Activated naive CD4-positive, alpha-beta T cell treated with anti-CD3 and anti-CD28 coated beads, Interleukin-2, amount 50 U/mL, for 24 hours (primary cell): ENCODE results near the gene MYADM.
"Not testable (repeated sequence)": the region's sequence is repeated elsewhere in the genome, so short reads cannot be mapped to it uniquely, and the experiment has no call there.

ENCODE experiments used
- H3K27ac Mint-ChIP-seq: one replicate; pipeline ENCODE4 v1.8.0; 2021; ENCODE audit warnings: mild to moderate bottlenecking, mixed read lengths
- H3K27me3 Mint-ChIP-seq: one replicate; pipeline ENCODE4 v1.8.0; 2021; ENCODE audit warnings: mixed read lengths
- H3K36me3 Mint-ChIP-seq: one replicate; pipeline ENCODE4 v1.8.0; 2021; ENCODE audit warnings: mixed read lengths
- H3K4me1 Mint-ChIP-seq: one replicate; pipeline ENCODE4 v1.8.0; 2021; ENCODE audit warnings: mixed read lengths
- H3K4me3 Mint-ChIP-seq: one replicate; pipeline ENCODE4 v1.8.0; 2021; ENCODE audit warnings: mild to moderate bottlenecking, mixed read lengths
- H3K9me3 Mint-ChIP-seq: one replicate; pipeline ENCODE4 v1.8.0; 2021; ENCODE audit warnings: mixed read lengths

Gene MYADM, protein sequence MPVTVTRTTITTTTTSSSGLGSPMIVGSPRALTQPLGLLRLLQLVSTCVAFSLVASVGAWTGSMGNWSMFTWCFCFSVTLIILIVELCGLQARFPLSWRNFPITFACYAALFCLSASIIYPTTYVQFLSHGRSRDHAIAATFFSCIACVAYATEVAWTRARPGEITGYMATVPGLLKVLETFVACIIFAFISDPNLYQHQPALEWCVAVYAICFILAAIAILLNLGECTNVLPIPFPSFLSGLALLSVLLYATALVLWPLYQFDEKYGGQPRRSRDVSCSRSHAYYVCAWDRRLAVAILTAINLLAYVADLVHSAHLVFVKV

GRCh38 chr19:53867225-53868090, at the start of gene MYADM:
TSS of gene MYADM (plus strand) at chr19:53867883. CDS start at chr19:53873530, 5,647 bp downstream.
- Mint-ChIP-seq H3K27ac (peak within 1 kb of the TSS; percentile 90), H3K36me3 (peaks cover 4% of the 10 kb centered on the region), H3K27me3 (no peaks in the 10 kb centered on the region), H3K4me1 (peaks cover 44% of the 10 kb centered on the region), H3K9me3 (no peaks in the 10 kb centered on the region), H3K4me3 (peak within 1 kb of the TSS; percentile 96)

DNA sequence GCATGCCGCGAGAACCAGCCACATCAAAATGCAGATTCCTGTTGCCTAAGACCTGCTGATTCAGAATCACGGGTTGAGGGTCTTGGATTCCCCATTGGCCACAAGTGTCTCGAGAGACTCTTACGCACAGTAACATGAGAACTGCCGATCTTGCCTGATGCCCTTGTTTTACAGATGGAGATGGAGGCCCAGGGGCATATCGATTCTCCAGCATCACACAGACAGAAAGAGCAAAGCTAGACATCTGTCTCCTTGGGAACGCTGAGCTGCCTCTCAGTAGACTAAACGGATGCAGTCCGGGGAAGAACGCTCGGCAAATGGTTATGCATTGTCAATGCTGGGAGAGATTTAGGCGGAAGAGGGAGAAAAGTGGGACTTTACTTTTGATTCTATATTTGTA, 48.9 kb upstream of the MYADM start:
- Mint-ChIP-seq H3K27ac (no peak overlapping the region), H3K4me1 (no peaks in the 10 kb centered on the region), H3K27me3 (peaks cover 11% of the 10 kb centered on the region), H3K4me3 (no peak overlapping the region), H3K36me3 (no peaks in the 10 kb centered on the region), H3K9me3 (no peaks in the 10 kb centered on the region)

- Mint-ChIP-seq H3K9me3 (no peaks in the 10 kb centered on the region), H3K36me3 (no peaks in the 10 kb centered on the region), H3K4me3 (no peak overlapping the region), H3K27me3 (peaks cover 14% of the 10 kb centered on the region), H3K27ac (no peak overlapping the region), H3K4me1 (no peaks in the 10 kb centered on the region)
These were observed 47.8 kb upstream of the MYADM start for GRCh38 chr19:53819861-53820260.

GRCh38 chr19:53823380-53824120, 44.1 kb upstream of the MYADM start:
- H3K4me1 Mint-ChIP-seq = peaks cover 1% of the 10 kb centered on the region
- H3K27me3 Mint-ChIP-seq = peaks cover 18% of the 10 kb centered on the region
- H3K36me3 Mint-ChIP-seq = no peaks in the 10 kb centered on the region
- H3K27ac Mint-ChIP-seq = no peak overlapping the region
- H3K9me3 Mint-ChIP-seq = no peaks in the 10 kb centered on the region
- H3K4me3 Mint-ChIP-seq = no peak overlapping the region

DNA sequence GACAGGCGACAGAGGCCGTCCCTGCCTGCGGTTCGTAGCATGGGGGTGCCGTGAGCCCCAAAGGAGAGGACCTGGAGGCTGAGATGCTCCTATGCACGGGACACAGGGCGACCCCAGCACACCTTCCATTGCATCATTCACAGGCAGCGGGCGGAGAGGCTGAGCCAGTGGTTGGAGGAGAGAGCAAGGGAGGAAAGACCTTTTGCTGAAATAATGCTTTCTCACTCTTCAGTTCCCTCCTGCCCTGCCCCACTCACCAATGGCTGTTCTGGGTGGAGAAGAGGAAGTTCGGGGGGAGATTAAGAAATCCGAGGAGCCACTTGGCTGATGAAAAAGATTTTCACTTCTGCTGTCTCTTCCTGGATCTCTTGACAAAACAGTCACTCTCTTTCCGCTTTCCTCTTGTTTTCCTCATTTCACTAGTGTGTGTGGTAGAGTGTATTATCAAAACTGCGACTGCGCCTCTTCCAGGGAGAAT, 43.5 kb upstream of the MYADM start, which contains the start of gene NLRP12:
NLRP12 (minus strand) TSS at position 181 of the 478 bp plus-strand sequence; CDS start at position 41, 140 bp downstream.
- H3K4me3 Mint-ChIP-seq = no peak within 1 kb of the TSS
- peaks cover 3% of the 10 kb centered on the region for H3K4me1 Mint-ChIP-seq
- no peak within 1 kb of the TSS for H3K27ac Mint-ChIP-seq
- H3K27me3 Mint-ChIP-seq = peaks cover 20% of the 10 kb centered on the region
- H3K36me3 Mint-ChIP-seq = no peaks in the 10 kb centered on the region
- H3K9me3 Mint-ChIP-seq = no peaks in the 10 kb centered on the region

- no peak overlapping the region for H3K4me3 Mint-ChIP-seq
- H3K36me3 Mint-ChIP-seq = no peaks in the 10 kb centered on the region
- H3K27ac Mint-ChIP-seq = no peak overlapping the region
- peaks cover 22% of the 10 kb centered on the region for H3K27me3 Mint-ChIP-seq
- H3K4me1 Mint-ChIP-seq = peaks cover 3% of the 10 kb centered on the region
- no peaks in the 10 kb centered on the region for H3K9me3 Mint-ChIP-seq
These were observed 40.8 kb upstream of the MYADM start for GRCh38 chr19:53826876-53827275.

DNA sequence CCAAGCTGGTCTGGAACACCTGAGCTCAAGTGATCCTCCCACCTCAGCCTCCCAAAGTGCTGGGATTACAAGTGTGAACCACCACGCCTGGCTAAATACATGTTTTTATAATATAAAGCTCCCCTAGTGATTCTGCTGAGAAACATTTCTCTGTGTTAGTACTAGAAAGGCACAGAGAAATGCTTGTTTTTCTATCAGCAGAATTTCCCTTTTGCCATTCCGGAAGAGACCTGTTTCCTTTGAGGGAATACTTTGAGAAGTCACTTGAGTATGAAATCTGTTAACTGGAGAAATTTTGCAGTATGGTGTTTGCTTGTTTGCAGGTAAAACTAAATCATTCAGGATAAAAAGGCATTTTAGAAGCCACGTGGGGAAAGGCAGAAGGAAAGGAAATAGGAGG, 39.2 kb upstream of the MYADM start:
- H3K9me3 Mint-ChIP-seq = no peaks in the 10 kb centered on the region
- H3K27ac Mint-ChIP-seq = no peak overlapping the region
- no peaks in the 10 kb centered on the region for H3K36me3 Mint-ChIP-seq
- H3K27me3 Mint-ChIP-seq = peaks cover 33% of the 10 kb centered on the region
- no peak overlapping the region for H3K4me3 Mint-ChIP-seq
- H3K4me1 Mint-ChIP-seq = peaks cover 3% of the 10 kb centered on the region

DNA sequence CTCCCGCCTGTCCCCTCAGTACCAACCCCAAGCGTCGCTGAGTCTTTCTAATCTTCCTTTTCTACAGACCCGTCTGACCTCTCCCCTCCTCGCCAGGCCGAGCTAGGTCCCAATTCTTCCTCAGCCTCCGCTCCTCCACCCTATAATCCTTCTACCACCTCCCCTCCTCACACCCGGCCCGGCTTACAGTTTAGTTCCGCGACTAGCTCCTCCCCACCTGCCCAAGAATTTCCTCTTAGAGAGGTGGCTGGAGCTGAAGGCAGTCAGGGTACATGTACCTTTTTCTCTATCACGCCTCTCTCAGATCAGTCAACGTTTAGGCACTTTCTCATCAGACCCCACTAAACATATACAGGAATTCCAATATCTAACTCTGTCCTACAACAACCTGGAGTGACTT, 34.8 kb upstream of the MYADM start:
- H3K36me3 Mint-ChIP-seq, H3K27ac Mint-ChIP-seq, H3K4me3 Mint-ChIP-seq, H3K9me3 Mint-ChIP-seq, H3K4me1 Mint-ChIP-seq: not testable (repeated sequence)
- H3K27me3 Mint-ChIP-seq = peaks cover 31% of the 10 kb centered on the region

- not testable (repeated sequence) for H3K27ac Mint-ChIP-seq, H3K4me3 Mint-ChIP-seq, H3K9me3 Mint-ChIP-seq, H3K36me3 Mint-ChIP-seq, H3K4me1 Mint-ChIP-seq
- H3K27me3 Mint-ChIP-seq = peaks cover 12% of the 10 kb centered on the region
These were observed 29.2 kb upstream of the MYADM start for GRCh38 chr19:53838446-53838845.

- H3K27me3 Mint-ChIP-seq, H3K27ac Mint-ChIP-seq, H3K4me1 Mint-ChIP-seq, H3K9me3 Mint-ChIP-seq, H3K4me3 Mint-ChIP-seq, H3K36me3 Mint-ChIP-seq: not testable (repeated sequence)
These were observed 27.4 kb upstream of the MYADM start for GRCh38 chr19:53840241-53840640.

DNA sequence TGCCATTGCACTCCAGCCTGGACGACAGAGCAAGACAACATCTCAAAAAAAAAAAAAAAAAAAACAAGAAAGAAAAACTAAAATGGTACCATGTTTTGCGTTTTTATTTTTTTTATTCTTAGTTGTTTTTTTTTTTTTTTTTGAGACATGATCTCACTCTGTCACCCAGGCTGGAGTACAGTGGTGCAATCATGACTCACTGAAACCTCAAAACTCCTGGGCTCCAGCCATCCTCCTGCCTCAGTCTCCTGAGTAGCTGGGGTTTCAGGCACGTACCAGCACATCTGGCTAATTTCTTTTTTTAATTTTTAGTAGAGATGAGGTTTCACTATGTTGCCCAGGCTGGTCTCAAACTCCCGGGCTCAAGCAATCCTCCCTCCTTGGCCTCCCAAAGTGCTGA, 26.8 kb upstream of the MYADM start:
- not testable (repeated sequence) for H3K4me3 Mint-ChIP-seq, H3K27ac Mint-ChIP-seq, H3K4me1 Mint-ChIP-seq, H3K36me3 Mint-ChIP-seq, H3K9me3 Mint-ChIP-seq, H3K27me3 Mint-ChIP-seq

DNA sequence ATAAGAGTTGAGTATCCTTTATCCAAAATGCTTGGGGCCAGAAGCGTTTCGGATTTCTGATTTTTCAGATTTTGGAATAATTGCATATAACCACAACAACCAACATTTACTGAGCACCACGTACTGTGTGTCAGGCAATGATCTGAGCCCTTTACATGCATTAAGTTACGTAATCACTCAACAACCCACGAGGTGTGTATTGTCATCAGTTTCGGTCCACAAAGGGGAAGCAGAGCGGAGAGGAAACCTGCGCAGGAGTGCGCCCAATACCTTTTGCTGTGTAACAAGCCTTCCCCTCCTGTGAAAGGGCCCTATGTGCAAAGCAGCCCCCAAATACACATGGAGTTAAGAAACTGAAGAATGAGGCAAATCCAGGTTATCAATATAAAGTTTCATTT, 22.8 kb upstream of the MYADM start:
- peaks cover 5% of the 10 kb centered on the region for H3K4me1 Mint-ChIP-seq
- H3K27ac Mint-ChIP-seq = no peak overlapping the region
- no peaks in the 10 kb centered on the region for H3K36me3 Mint-ChIP-seq
- no peak overlapping the region for H3K4me3 Mint-ChIP-seq
- no peaks in the 10 kb centered on the region for H3K9me3 Mint-ChIP-seq
- peaks cover 16% of the 10 kb centered on the region for H3K27me3 Mint-ChIP-seq

- no peak overlapping the region for H3K4me3 Mint-ChIP-seq
- peaks cover 21% of the 10 kb centered on the region for H3K27me3 Mint-ChIP-seq
- H3K9me3 Mint-ChIP-seq = no peaks in the 10 kb centered on the region
- H3K4me1 Mint-ChIP-seq = no peaks in the 10 kb centered on the region
- no peaks in the 10 kb centered on the region for H3K36me3 Mint-ChIP-seq
- no peak overlapping the region for H3K27ac Mint-ChIP-seq
These were observed 20.1 kb upstream of the MYADM start for GRCh38 chr19:53847555-53847954.

GRCh38 chr19:53849237-53849676, 18.4 kb upstream of the MYADM start:
- Mint-ChIP-seq H3K36me3 (no peaks in the 10 kb centered on the region), H3K4me1 (no peaks in the 10 kb centered on the region), H3K9me3 (no peaks in the 10 kb centered on the region), H3K27ac (no peak overlapping the region), H3K27me3 (peaks cover 23% of the 10 kb centered on the region), H3K4me3 (no peak overlapping the region)

- no peak overlapping the region for H3K4me3 Mint-ChIP-seq
- H3K27ac Mint-ChIP-seq = no peak overlapping the region
- H3K9me3 Mint-ChIP-seq = no peaks in the 10 kb centered on the region
- no peaks in the 10 kb centered on the region for H3K36me3 Mint-ChIP-seq
- peaks cover 18% of the 10 kb centered on the region for H3K27me3 Mint-ChIP-seq
- H3K4me1 Mint-ChIP-seq = no peaks in the 10 kb centered on the region
These were observed 14.0 kb upstream of the MYADM start for GRCh38 chr19:53853707-53854106.
